ENCODE results near the gene AEBP1.
A peak's percentile ranks its signal among the peaks of the same experiment; 100 is the strongest.

AEBP1 gene

GRCh38 chr7:44072364-44073231 is 31.5 kb upstream of the AEBP1 start:
- Histone ChIP-seq H3K56ac (ENCODE audit: low read length) (no peak overlapping the region), H3K36me3 (ENCODE audit: control insufficient read depth, insufficient read depth, low read length) (no peaks in the 10 kb centered on the region), H3K9ac (ENCODE audit: low read length) (no peak overlapping the region), H3K4me3 (ENCODE audit: low read length) (no peak overlapping the region), H3K23ac (ENCODE audit: low read length) (no peak overlapping the region), H3K27ac (ENCODE audit: low read depth, low read length) (no peak overlapping the region), H3K79me1 (ENCODE audit: low read length) (no peaks in the 10 kb centered on the region), H4K5ac (ENCODE audit: low read length) (no peak overlapping the region), H3K4me1 (ENCODE audit: control insufficient read depth, low read depth, low read length) (no peaks in the 10 kb centered on the region), H3K4me2 (ENCODE audit: low read length) (no peak overlapping the region), H3K27me3 (ENCODE audit: insufficient read depth, low read length, poor library complexity) (no peaks in the 10 kb centered on the region), H4K8ac (ENCODE audit: low read depth, low read length) (no peak overlapping the region), H2AK5ac (ENCODE audit: low read length) (no peak overlapping the region), H3K4ac (ENCODE audit: low read depth, low read length) (no peak overlapping the region), H2BK15ac (replicated peaks; ENCODE audit: low read depth) (no peak overlapping the region), H3K18ac (ENCODE audit: low read length) (no peak overlapping the region), H2BK120ac (ENCODE audit: low read depth, low read length) (no peak overlapping the region), H2BK5ac (ENCODE audit: low read length) (no peak overlapping the region), H3K79me2 (ENCODE audit: control insufficient read depth, insufficient read depth, low read length) (no peaks in the 10 kb centered on the region)
- WGBS (ENCODE audit: extremely low coverage, insufficient coverage, low lambda C conversion rate), result no CpG with 5 or more reads among the region's 12 CpGs
- DNase-seq, result peak; percentile 83

DNA sequence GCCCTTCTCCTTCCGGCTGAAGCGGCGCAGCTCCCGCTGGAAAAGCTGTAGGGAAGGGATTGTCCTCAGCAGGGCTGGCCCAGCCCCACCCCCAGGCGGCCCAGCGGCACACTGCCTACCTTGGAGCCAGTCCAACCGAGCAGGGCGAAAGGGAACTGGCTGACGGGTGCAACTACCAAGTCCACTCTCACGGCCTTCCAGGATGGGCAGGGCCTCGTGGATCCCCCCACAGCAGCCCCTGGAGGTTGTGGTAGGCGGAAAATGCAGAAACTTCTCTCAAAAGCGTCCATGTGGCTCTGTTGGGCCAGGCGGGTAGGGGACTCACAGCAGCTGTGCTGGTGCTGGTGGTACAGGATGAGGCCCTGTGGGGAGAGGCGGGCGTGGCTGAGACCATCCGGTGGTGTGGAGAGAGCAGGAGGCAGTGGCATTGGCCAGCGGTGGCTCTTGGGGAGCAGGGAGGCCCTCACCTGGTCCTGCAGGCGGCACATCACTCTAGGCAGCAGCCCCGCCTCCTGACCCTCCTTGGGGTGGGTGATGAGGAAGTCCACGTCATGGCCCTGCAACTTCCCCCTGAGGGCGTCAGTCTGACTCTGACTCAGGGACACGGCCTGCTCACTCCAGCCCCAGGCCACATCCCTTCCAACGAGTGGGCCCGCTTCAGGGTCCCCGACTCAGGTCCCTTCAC is 30.3 kb upstream of the AEBP1 start:
- Histone ChIP-seq H2AK5ac (ENCODE audit: low read length) (no peak overlapping the region), H2BK5ac (ENCODE audit: low read length) (no peak overlapping the region), H3K36me3 (ENCODE audit: control insufficient read depth, insufficient read depth, low read length) (peaks cover 3% of the 10 kb centered on the region), H3K27me3 (ENCODE audit: insufficient read depth, low read length, poor library complexity) (no peaks in the 10 kb centered on the region), H3K4me3 (ENCODE audit: low read length) (no peak overlapping the region), H2BK15ac (replicated peaks; ENCODE audit: low read depth) (no peak overlapping the region), H3K56ac (ENCODE audit: low read length) (no peak overlapping the region), H2BK120ac (ENCODE audit: low read depth, low read length) (no peak overlapping the region), H3K9ac (ENCODE audit: low read length) (no peak overlapping the region), H3K27ac (ENCODE audit: low read depth, low read length) (no peak overlapping the region), H3K23ac (ENCODE audit: low read length) (no peak overlapping the region), H3K4me1 (ENCODE audit: control insufficient read depth, low read depth, low read length) (no peaks in the 10 kb centered on the region), H4K5ac (ENCODE audit: low read length) (no peak overlapping the region), H3K4me2 (ENCODE audit: low read length) (no peak overlapping the region), H3K4ac (ENCODE audit: low read depth, low read length) (no peak overlapping the region), H3K79me2 (ENCODE audit: control insufficient read depth, insufficient read depth, low read length) (no peaks in the 10 kb centered on the region), H3K18ac (ENCODE audit: low read length) (no peak overlapping the region), H4K8ac (ENCODE audit: low read depth, low read length) (no peak overlapping the region), H3K79me1 (ENCODE audit: low read length) (no peaks in the 10 kb centered on the region)
- WGBS (ENCODE audit: extremely low coverage, insufficient coverage, low lambda C conversion rate), result no CpG with 5 or more reads among the region's 26 CpGs
- DNase-seq, result peak; percentile 68

DNA sequence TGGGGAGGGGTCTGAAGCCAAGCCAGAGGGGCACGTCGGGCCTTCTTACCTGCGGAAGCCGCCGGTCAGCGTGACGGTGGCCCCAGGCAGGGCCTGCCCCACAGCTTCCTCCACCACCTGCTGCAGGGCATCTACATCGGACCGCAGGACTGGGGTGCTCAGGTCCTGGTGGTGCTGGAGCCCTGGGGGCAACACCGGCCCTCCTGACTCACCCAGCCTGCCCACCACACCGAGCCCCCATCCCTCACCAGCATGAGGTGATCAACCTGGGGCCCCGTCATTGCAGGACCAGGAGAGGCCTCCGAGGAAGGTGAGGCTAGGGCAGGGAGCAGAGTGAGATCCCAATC is 29.8 kb upstream of the AEBP1 start:
- no peak overlapping the region for H3K18ac ChIP-seq (ENCODE audit: low read length)
- no CpG with 5 or more reads among the region's 13 CpGs for WGBS (ENCODE audit: extremely low coverage, insufficient coverage, low lambda C conversion rate)
- H3K9ac ChIP-seq (ENCODE audit: low read length), result no peak overlapping the region
- no peak overlapping the region for H2BK15ac ChIP-seq (replicated peaks; ENCODE audit: low read depth)
- H3K27ac ChIP-seq (ENCODE audit: low read depth, low read length), result no peak overlapping the region
- H2BK120ac ChIP-seq (ENCODE audit: low read depth, low read length), result no peak overlapping the region
- H3K4ac ChIP-seq (ENCODE audit: low read depth, low read length), result no peak overlapping the region
- H3K36me3 ChIP-seq (ENCODE audit: control insufficient read depth, insufficient read depth, low read length), result peaks cover 3% of the 10 kb centered on the region
- H2BK5ac ChIP-seq (ENCODE audit: low read length), result no peak overlapping the region
- H4K8ac ChIP-seq (ENCODE audit: low read depth, low read length), result no peak overlapping the region
- H3K27me3 ChIP-seq (ENCODE audit: insufficient read depth, low read length, poor library complexity), result no peaks in the 10 kb centered on the region
- no peak overlapping the region for H3K4me3 ChIP-seq (ENCODE audit: low read length)
- H3K79me2 ChIP-seq (ENCODE audit: control insufficient read depth, insufficient read depth, low read length), result no peaks in the 10 kb centered on the region
- H3K4me1 ChIP-seq (ENCODE audit: control insufficient read depth, low read depth, low read length), result no peaks in the 10 kb centered on the region
- no peaks in the 10 kb centered on the region for H3K79me1 ChIP-seq (ENCODE audit: low read length)
- H3K23ac ChIP-seq (ENCODE audit: low read length), result no peak overlapping the region
- no peak overlapping the region for H4K5ac ChIP-seq (ENCODE audit: low read length)
- H3K56ac ChIP-seq (ENCODE audit: low read length), result no peak overlapping the region
- no peak overlapping the region for H2AK5ac ChIP-seq (ENCODE audit: low read length)
- no peak overlapping the region for H3K4me2 ChIP-seq (ENCODE audit: low read length)
- no peak for DNase-seq

- Histone ChIP-seq H2BK5ac (ENCODE audit: low read length) (no peak overlapping the region), H3K36me3 (ENCODE audit: control insufficient read depth, insufficient read depth, low read length) (peaks cover 3% of the 10 kb centered on the region), H2BK15ac (replicated peaks; ENCODE audit: low read depth) (no peak overlapping the region), H3K18ac (ENCODE audit: low read length) (no peak overlapping the region), H3K9ac (ENCODE audit: low read length) (no peak overlapping the region), H3K79me2 (ENCODE audit: control insufficient read depth, insufficient read depth, low read length) (no peaks in the 10 kb centered on the region), H3K79me1 (ENCODE audit: low read length) (no peaks in the 10 kb centered on the region), H3K4me3 (ENCODE audit: low read length) (no peak overlapping the region), H3K4ac (ENCODE audit: low read depth, low read length) (no peak overlapping the region), H3K4me2 (ENCODE audit: low read length) (no peak overlapping the region), H4K5ac (ENCODE audit: low read length) (no peak overlapping the region), H3K4me1 (ENCODE audit: control insufficient read depth, low read depth, low read length) (no peaks in the 10 kb centered on the region), H3K56ac (ENCODE audit: low read length) (no peak overlapping the region), H3K23ac (ENCODE audit: low read length) (no peak overlapping the region), H3K27me3 (ENCODE audit: insufficient read depth, low read length, poor library complexity) (no peaks in the 10 kb centered on the region), H3K27ac (ENCODE audit: low read depth, low read length) (no peak overlapping the region), H2BK120ac (ENCODE audit: low read depth, low read length) (no peak overlapping the region), H2AK5ac (ENCODE audit: low read length) (no peak overlapping the region), H4K8ac (ENCODE audit: low read depth, low read length) (no peak overlapping the region)
- no peak for DNase-seq
- no CpG with 5 or more reads among the region's 17 CpGs for WGBS (ENCODE audit: extremely low coverage, insufficient coverage, low lambda C conversion rate)
These were observed 28.7 kb upstream of the AEBP1 start for GRCh38 chr7:44075296-44076075.

DNA sequence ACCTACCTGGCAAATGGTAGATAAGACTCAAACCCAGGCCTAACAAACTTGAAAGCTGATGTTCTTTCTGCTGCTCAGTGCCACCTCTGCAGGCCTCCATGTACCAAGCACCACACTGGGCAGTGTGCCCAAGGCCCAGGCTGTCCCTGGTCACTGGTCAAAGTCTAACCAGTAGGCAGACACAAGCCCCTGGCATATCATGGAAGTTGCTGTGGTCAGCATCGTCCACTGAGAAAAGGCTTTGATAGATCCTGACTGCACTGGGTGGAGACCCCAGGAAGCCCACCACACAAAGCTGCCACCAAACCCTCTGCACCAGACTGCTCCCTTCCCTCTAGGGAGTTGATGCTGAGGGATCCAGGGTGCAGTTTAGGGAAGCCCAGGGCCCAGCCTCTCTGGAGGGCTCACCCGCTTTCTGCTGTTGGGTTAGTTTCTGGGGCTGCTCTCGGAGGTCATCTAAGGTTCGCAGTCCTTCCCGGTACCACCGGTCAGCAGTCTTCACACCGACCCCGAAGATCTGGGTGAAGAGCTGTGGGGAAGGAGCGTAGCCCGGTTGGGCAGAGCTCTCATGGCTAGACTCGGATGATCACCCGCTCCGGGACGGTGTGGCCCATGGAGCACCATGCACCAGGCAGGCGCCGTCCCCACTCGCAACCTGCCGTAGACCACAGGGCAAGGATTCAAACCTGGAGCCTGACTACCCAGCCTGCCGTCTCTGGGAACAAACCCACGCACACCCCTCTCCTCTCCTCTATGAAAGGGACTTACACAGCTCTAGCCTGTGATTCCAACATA is 27.8 kb upstream of the AEBP1 start:
- H3K4ac ChIP-seq (ENCODE audit: low read depth, low read length), result no peak overlapping the region
- no peak overlapping the region for H3K4me3 ChIP-seq (ENCODE audit: low read length)
- no peak overlapping the region for H4K8ac ChIP-seq (ENCODE audit: low read depth, low read length)
- WGBS (ENCODE audit: extremely low coverage, insufficient coverage, low lambda C conversion rate), result no CpG with 5 or more reads among the region's 20 CpGs
- DNase-seq, result no peak
- H3K18ac ChIP-seq (ENCODE audit: low read length), result no peak overlapping the region
- no peak overlapping the region for H2AK5ac ChIP-seq (ENCODE audit: low read length)
- H3K27ac ChIP-seq (ENCODE audit: low read depth, low read length), result no peak overlapping the region
- no peaks in the 10 kb centered on the region for H3K27me3 ChIP-seq (ENCODE audit: insufficient read depth, low read length, poor library complexity)
- H3K9ac ChIP-seq (ENCODE audit: low read length), result no peak overlapping the region
- no peak overlapping the region for H3K23ac ChIP-seq (ENCODE audit: low read length)
- no peaks in the 10 kb centered on the region for H3K4me1 ChIP-seq (ENCODE audit: control insufficient read depth, low read depth, low read length)
- no peak overlapping the region for H2BK5ac ChIP-seq (ENCODE audit: low read length)
- H3K79me1 ChIP-seq (ENCODE audit: low read length), result no peaks in the 10 kb centered on the region
- no peak overlapping the region for H2BK15ac ChIP-seq (replicated peaks; ENCODE audit: low read depth)
- H3K56ac ChIP-seq (ENCODE audit: low read length), result no peak overlapping the region
- H3K79me2 ChIP-seq (ENCODE audit: control insufficient read depth, insufficient read depth, low read length), result no peaks in the 10 kb centered on the region
- no peak overlapping the region for H4K5ac ChIP-seq (ENCODE audit: low read length)
- no peak overlapping the region for H2BK120ac ChIP-seq (ENCODE audit: low read depth, low read length)
- peaks cover 3% of the 10 kb centered on the region for H3K36me3 ChIP-seq (ENCODE audit: control insufficient read depth, insufficient read depth, low read length)
- no peak overlapping the region for H3K4me2 ChIP-seq (ENCODE audit: low read length)

Data from mesendoderm (in vitro differentiated cells).